K562 (cell line): Measurements from ENCODE around the gene TSEN34.

Source experiments
- CTCF ChIP-seq, 3 experiments: IDR thresholded peaks in 2 of 3; conservative IDR thresholded peaks in 1 of 3; 2 replicates each; pipeline ENCODE4 v1.5.1; 2011 to 2012; ENCODE audit warnings: low read length in 3 of 3, mild to moderate bottlenecking in 3 of 3, control low read depth in 2 of 3, improper control_type of control experiment in 1 of 3, inconsistent platforms in 1 of 3, low read depth in 1 of 3, mixed read lengths in 1 of 3, moderate library complexity in 1 of 3; ENCODE audit not compliant: insufficient read depth in 2 of 3
- NR2C2 ChIP-seq, 2 experiments: fragments of 200-800 bp in 1 of 2; sonication (Bioruptor generic) in 1 of 2; sonication (generic) in 1 of 2; formaldehyde crosslinking in 1 of 2; IDR thresholded peaks; 2 replicates each; pipeline versions ENCODE4 v1.6.1 to v1.8.0; 2016 to 2022; ENCODE audit warnings: mild to moderate bottlenecking in 1 of 2, missing compliant biosample characterization in 1 of 2, missing genetic modification characterization in 1 of 2, missing genetic modification reagents in 1 of 2
- TARDBP ChIP-seq: fragments of 450-650 bp; IDR thresholded peaks from 2 replicates; pipeline ENCODE4 v1.6.1; 2016

GRCh38 chr19:54141356-54141755, 49.8 kb upstream of the TSEN34 start:
- TF ChIP-seq NR2C2 (CRISPR knock-in tag; IDR thresholded peaks at IDR 0.05), result no peak
- no peak for TF ChIP-seq NR2C2 (tag; IDR thresholded peaks at IDR 0.05)
- no peak for TF ChIP-seq TARDBP
- no peak for TF ChIP-seq CTCF (IDR thresholded peaks at IDR 0.05 in 2 of 3, conservative IDR thresholded peaks at IDR 0.05 in 1 of 3; ENCODE audit: insufficient read depth in 2 of 3, low read depth in 1 of 3, low read length in 3 of 3)
